ENCODE data around the gene VWC2L. TPM values are rescaled to one million over a fixed set of nuclear protein-coding genes. Genes with fewer than 3 reads are reported as not detected.

The VWC2L gene
- total RNA-seq, 1 donor from 2014 or later = not detected

DNA sequence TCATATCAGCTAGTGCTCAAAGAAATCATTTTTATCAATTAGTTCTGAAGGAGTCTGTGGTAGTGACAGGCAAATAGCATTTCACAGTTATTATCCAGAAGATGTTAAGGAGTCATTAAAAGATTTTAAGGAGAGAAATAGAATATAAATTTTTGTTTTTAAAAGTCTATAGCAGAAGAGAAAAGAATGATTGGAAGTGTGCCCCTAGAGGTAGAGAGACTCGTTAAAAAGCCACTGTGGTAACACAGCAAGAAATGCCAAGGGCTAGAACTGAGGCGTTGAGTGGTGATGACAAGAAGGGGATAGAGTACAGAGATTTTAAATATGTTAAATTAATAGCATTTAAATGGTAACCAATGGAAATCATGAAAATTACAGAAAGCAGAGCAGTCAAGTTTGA lies 78.3 kb downstream of the VWC2L start:
- TF ChIP-seq CTCF (IDR thresholded peaks at IDR 0.05; ENCODE audit: insufficient read depth, low read length, poor library complexity, severe bottlenecking) = no peak
- DNase-seq (ENCODE audit: low read depth) = no peak
- H3K36me3 ChIP-seq (ENCODE audit: control insufficient read depth, insufficient read depth, low read length) = no peaks in the 10 kb centered on the region
- no peak overlapping the region for H3K4me3 ChIP-seq (ENCODE audit: low read depth, low read length)
- H3K27me3 ChIP-seq (ENCODE audit: control insufficient read depth, insufficient read depth, low read length) = no peaks in the 10 kb centered on the region

GRCh38 chr2:214489702-214490101 lies 78.8 kb downstream of the VWC2L start:
- TF ChIP-seq CTCF (IDR thresholded peaks at IDR 0.05; ENCODE audit: insufficient read depth, low read length, poor library complexity, severe bottlenecking) = no peak
- DNase-seq (ENCODE audit: low read depth) = no peak
- no peaks in the 10 kb centered on the region for H3K27me3 ChIP-seq (ENCODE audit: control insufficient read depth, insufficient read depth, low read length)
- H3K4me3 ChIP-seq (ENCODE audit: low read depth, low read length) = no peak overlapping the region
- no peaks in the 10 kb centered on the region for H3K36me3 ChIP-seq (ENCODE audit: control insufficient read depth, insufficient read depth, low read length)

GRCh38 chr2:214492152-214492551 lies 81.3 kb downstream of the VWC2L start:
- H3K36me3 ChIP-seq (ENCODE audit: control insufficient read depth, insufficient read depth, low read length) = no peaks in the 10 kb centered on the region
- no peaks in the 10 kb centered on the region for H3K27me3 ChIP-seq (ENCODE audit: control insufficient read depth, insufficient read depth, low read length)
- TF ChIP-seq CTCF (IDR thresholded peaks at IDR 0.05; ENCODE audit: insufficient read depth, low read length, poor library complexity, severe bottlenecking) = no peak
- no peak for DNase-seq (ENCODE audit: low read depth)
- H3K4me3 ChIP-seq (ENCODE audit: low read depth, low read length) = no peak overlapping the region

DNA sequence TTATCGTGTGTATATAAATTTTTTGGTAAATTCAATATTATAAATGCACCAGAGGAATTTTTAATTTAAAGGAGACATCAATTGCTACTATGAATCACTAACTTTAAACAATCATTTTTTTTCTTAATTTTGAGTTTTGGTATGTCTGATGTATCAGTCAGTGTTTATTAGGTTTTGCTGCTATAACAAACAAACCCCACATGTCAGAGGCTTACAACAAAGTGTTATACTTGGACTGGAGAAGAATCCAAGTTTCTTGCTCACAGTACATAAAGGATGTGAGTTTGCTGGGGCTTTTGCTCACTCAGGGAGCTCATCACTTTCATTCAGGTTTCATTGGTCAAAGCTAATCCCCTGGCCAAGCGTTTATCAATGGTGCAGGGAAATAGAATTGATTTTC lies 81.8 kb downstream of the VWC2L start:
- TF ChIP-seq CTCF (IDR thresholded peaks at IDR 0.05; ENCODE audit: insufficient read depth, low read length, poor library complexity, severe bottlenecking) = no peak
- no peak for DNase-seq (ENCODE audit: low read depth)
- Histone ChIP-seq H3K4me3 (ENCODE audit: low read depth, low read length) (no peak overlapping the region), H3K36me3 (ENCODE audit: control insufficient read depth, insufficient read depth, low read length) (no peaks in the 10 kb centered on the region), H3K27me3 (ENCODE audit: control insufficient read depth, insufficient read depth, low read length) (no peaks in the 10 kb centered on the region)

DNA sequence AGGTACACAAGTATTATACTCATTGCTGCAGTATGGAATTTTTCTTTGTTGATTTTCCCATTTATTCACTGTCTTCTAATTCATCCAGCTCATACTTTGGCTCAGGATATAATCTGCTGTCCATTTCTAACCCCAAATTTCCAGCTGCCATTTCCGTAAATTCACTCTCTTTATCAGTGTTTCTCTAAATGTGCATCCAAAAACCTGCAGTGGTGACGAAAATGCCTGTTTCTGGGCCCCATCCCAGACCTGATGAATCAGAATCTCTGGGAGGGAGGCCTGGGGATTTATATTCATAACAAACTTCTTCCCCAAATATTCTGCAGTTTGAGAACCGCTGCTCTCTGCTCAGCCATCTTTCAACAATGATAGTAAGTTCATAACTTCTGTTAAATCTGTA lies 86.6 kb downstream of the VWC2L start:
- no peak for TF ChIP-seq CTCF (IDR thresholded peaks at IDR 0.05; ENCODE audit: insufficient read depth, low read length, poor library complexity, severe bottlenecking)
- H3K4me3 ChIP-seq (ENCODE audit: low read depth, low read length) = no peak overlapping the region
- H3K27me3 ChIP-seq (ENCODE audit: control insufficient read depth, insufficient read depth, low read length) = no peaks in the 10 kb centered on the region
- no peaks in the 10 kb centered on the region for H3K36me3 ChIP-seq (ENCODE audit: control insufficient read depth, insufficient read depth, low read length)
- no peak for DNase-seq (ENCODE audit: low read depth)

- no peak for DNase-seq (ENCODE audit: low read depth)
- no peak overlapping the region for H3K4me3 ChIP-seq (ENCODE audit: low read depth, low read length)
- no peaks in the 10 kb centered on the region for H3K36me3 ChIP-seq (ENCODE audit: control insufficient read depth, insufficient read depth, low read length)
- no peaks in the 10 kb centered on the region for H3K27me3 ChIP-seq (ENCODE audit: control insufficient read depth, insufficient read depth, low read length)
- no peak for TF ChIP-seq CTCF (IDR thresholded peaks at IDR 0.05; ENCODE audit: insufficient read depth, low read length, poor library complexity, severe bottlenecking)
These were observed 92.7 kb downstream of the VWC2L start for GRCh38 chr2:214503568-214503967.
